Left ventricle myocardium inferior (tissue), 1 donor: Measurements from ENCODE around the gene SBK2. TPM values are rescaled to one million over a fixed set of nuclear protein-coding genes. Genes with fewer than 3 reads are reported as not detected.
A peak's percentile ranks its signal among the peaks of the same experiment; 100 is the strongest.

Experiments
- DNase-seq: peaks from one replicate; pipeline ENCODE4 v3.0.0-alpha.2; 2020
- H3K27ac ChIP-seq: fragments of 200-600 bp; replicated peaks from 2 replicates; pipeline ENCODE4 v1.8.0; 2021
- H3K27me3 ChIP-seq: fragments of 200-600 bp; 2 replicates; pipeline ENCODE4 v1.8.0; 2021; ENCODE audit warnings: low read depth
- H3K36me3 ChIP-seq: fragments of 200-600 bp; 2 replicates; pipeline ENCODE4 v1.8.0; 2021
- H3K4me1 ChIP-seq: fragments of 200-600 bp; 2 replicates; pipeline ENCODE4 v1.8.0; 2021
- H3K4me3 ChIP-seq: fragments of 200-600 bp; 2 replicates; pipeline ENCODE4 v1.8.0; 2021; ENCODE audit warnings: mild to moderate bottlenecking, moderate library complexity
- H3K9me3 ChIP-seq: fragments of 200-600 bp; replicated peaks from 2 replicates; pipeline ENCODE4 v1.8.0; 2021
- CTCF ChIP-seq: fragments of 200-600 bp; IDR thresholded peaks from 2 replicates; pipeline ENCODE4 v1.8.0; 2021; ENCODE audit warnings: antibody characterized with exemption, mild to moderate bottlenecking, borderline replicate concordance
- intact Hi-C: fragments of 100-400 bp; cut with micrococcal nuclease; formaldehyde crosslinking; loops from one replicate; pipeline ENCODE4 v1.11.0; 2022
- total RNA-seq: library from RNA; stranded (reverse); fragmentation: NEBNext Ultra II Directional; extraction: Animal tissue kit (Norgen Biotek cat#: 25700); gene quantifications from one replicate; pipeline ENCODE4 v1.2.1, GENCODE V29; 2021
- donor health status: DM: no; HTN: yes; CAD: no; lungs with severe emphysema.

SBK2 gene
- total RNA-seq, 1 donor from 2014 or later: 6.5 TPM

- Histone ChIP-seq H3K9me3 (no peaks in the 10 kb centered on the region), H3K27ac (peak overlapping the region; percentile 96), H3K4me1 (peaks cover 54% of the 10 kb centered on the region), H3K27me3 (peaks cover 11% of the 10 kb centered on the region), H3K4me3 (peak overlapping the region; percentile 55), H3K36me3 (no peaks in the 10 kb centered on the region)
- no peak for TF ChIP-seq CTCF
- peak; percentile 69 for DNase-seq
- intact Hi-C loops: no loop called here
Observed at GRCh38 chr19:55546011-55546410, 9.1 kb upstream of the SBK2 start.

GRCh38 chr19:55545443-55545842 lies 8.5 kb upstream of the SBK2 start, which contains the start of gene SBK3:
Gene SBK3, minus strand, starts transcription at chr19:55545543. Its CDS starts 0 bp downstream, at chr19:55545543.
- no peaks in the 10 kb centered on the region for H3K9me3 ChIP-seq
- H3K36me3 ChIP-seq: no peaks in the 10 kb centered on the region
- H3K27ac ChIP-seq: peak within 1 kb of the TSS; percentile 96
- TF ChIP-seq CTCF: no peak
- peak within 1 kb of the TSS; percentile 55 for H3K4me3 ChIP-seq
- peaks cover 14% of the 10 kb centered on the region for H3K27me3 ChIP-seq
- peaks cover 54% of the 10 kb centered on the region for H3K4me1 ChIP-seq
- DNase-seq: no peak
- intact Hi-C loops: no loop called here

GRCh38 chr19:55544776-55545439 lies 8.0 kb upstream of the SBK2 start:
- no peak for TF ChIP-seq CTCF
- intact Hi-C loops: no loop called here
- Histone ChIP-seq H3K27me3 (peaks cover 13% of the 10 kb centered on the region), H3K27ac (peak overlapping the region; percentile 96), H3K4me3 (peak overlapping the region; percentile 55), H3K4me1 (peaks cover 50% of the 10 kb centered on the region), H3K36me3 (no peaks in the 10 kb centered on the region), H3K9me3 (no peaks in the 10 kb centered on the region)
- no peak for DNase-seq

GRCh38 chr19:55544014-55544413 lies 7.1 kb upstream of the SBK2 start:
- Histone ChIP-seq H3K4me1 (peaks cover 41% of the 10 kb centered on the region), H3K27me3 (peaks cover 10% of the 10 kb centered on the region), H3K4me3 (no peak overlapping the region), H3K36me3 (no peaks in the 10 kb centered on the region), H3K27ac (no peak overlapping the region), H3K9me3 (no peaks in the 10 kb centered on the region)
- intact Hi-C loops: no loop called here
- DNase-seq: no peak
- TF ChIP-seq CTCF: no peak

- no peak for DNase-seq
- peaks cover 10% of the 10 kb centered on the region for H3K27me3 ChIP-seq
- TF ChIP-seq CTCF: no peak
Observed at GRCh38 chr19:55543567-55543966, 6.6 kb upstream of the SBK2 start.

More at GRCh38 chr19:55543567-55543966, 6.6 kb upstream of the SBK2 start:
- H3K4me3 ChIP-seq: no peak overlapping the region
- intact Hi-C loops: no loop called here
- peaks cover 36% of the 10 kb centered on the region for H3K4me1 ChIP-seq
- no peaks in the 10 kb centered on the region for H3K9me3 ChIP-seq
- H3K36me3 ChIP-seq: no peaks in the 10 kb centered on the region
- no peak overlapping the region for H3K27ac ChIP-seq
